Measurements from ENCODE around the gene PPM1H.

PPM1H gene

DNA sequence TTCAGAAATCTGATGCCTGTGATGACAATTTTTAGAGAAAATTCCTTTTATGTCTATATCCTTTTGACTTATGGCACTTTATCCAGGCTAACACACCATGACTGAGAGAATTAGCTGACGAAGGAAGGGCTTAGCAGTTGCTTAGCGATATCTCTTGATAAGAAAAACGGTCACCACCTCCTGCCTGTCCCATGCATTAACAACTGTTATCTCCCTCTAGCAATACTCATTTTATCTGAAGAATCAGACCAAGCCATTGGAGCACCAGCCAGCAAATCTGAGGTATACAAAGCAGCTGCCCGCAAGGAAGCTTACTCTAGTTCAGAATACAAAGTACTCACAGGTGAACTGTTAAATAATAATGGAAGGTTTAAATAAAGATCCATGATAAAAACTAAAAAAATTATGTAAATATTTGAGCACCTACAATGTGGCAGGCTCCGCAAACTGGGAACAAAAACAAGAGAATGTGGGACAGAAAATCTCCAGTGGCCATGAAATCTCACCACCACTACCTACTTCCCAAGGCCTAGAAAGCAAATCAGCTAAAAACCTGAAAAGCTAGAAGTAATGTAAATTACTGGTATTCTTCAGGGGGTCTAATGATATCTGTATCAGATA is 24.3 kb downstream of the PPM1H start:
- DNase-seq (ENCODE audit: low read depth), result no peak
- no peak overlapping the region for H3K4me3 ChIP-seq (ENCODE audit: control insufficient read depth, low read depth, low read length)
- TF ChIP-seq CTCF (conservative IDR thresholded peaks at IDR 0.05; ENCODE audit: control insufficient read depth, insufficient read depth, low read depth, low read length), result no peak

GRCh38 chr12:62909340-62909739 is 25.6 kb downstream of the PPM1H start:
- TF ChIP-seq CTCF (conservative IDR thresholded peaks at IDR 0.05; ENCODE audit: control insufficient read depth, insufficient read depth, low read depth, low read length), result no peak
- no peak overlapping the region for H3K4me3 ChIP-seq (ENCODE audit: control insufficient read depth, low read depth, low read length)
- DNase-seq (ENCODE audit: low read depth), result no peak

GRCh38 chr12:62908674-62909073 is 26.3 kb downstream of the PPM1H start:
- no peak for TF ChIP-seq CTCF (conservative IDR thresholded peaks at IDR 0.05; ENCODE audit: control insufficient read depth, insufficient read depth, low read depth, low read length)
- no peak for DNase-seq (ENCODE audit: low read depth)

GRCh38 chr12:62907561-62907960 is 27.4 kb downstream of the PPM1H start:
- no peak for TF ChIP-seq CTCF (conservative IDR thresholded peaks at IDR 0.05; ENCODE audit: control insufficient read depth, insufficient read depth, low read depth, low read length)
- no peak overlapping the region for H3K4me3 ChIP-seq (ENCODE audit: control insufficient read depth, low read depth, low read length)
- DNase-seq (ENCODE audit: low read depth), result no peak

More at GRCh38 chr12:62908674-62909073, 26.3 kb downstream of the PPM1H start:
- no peak overlapping the region for H3K4me3 ChIP-seq (ENCODE audit: control insufficient read depth, low read depth, low read length)

- no peak for TF ChIP-seq CTCF (conservative IDR thresholded peaks at IDR 0.05; ENCODE audit: control insufficient read depth, insufficient read depth, low read depth, low read length)
- no peak for DNase-seq (ENCODE audit: low read depth)
- no peak overlapping the region for H3K4me3 ChIP-seq (ENCODE audit: control insufficient read depth, low read depth, low read length)
Observed at GRCh38 chr12:62907078-62907477, 27.9 kb downstream of the PPM1H start.

DNA sequence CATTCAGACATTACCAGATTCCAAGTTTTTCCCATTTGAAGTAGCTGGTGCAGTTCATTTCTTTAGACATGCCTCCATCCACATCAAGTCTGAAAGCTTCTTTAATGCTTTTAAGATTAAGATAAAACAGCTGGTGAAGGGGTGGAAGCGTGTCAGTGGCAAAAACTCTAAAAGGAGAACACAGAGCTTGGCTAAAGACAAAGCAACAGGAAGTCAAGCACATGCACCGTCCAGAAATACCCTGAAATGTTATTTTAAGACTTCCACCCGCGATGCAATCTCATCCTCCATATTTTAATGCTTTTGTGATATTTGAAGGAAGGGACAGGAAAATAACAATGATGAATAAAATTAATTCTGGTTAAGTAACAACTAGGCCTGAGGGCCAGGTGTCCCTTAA is 31.8 kb downstream of the PPM1H start:
- no peak overlapping the region for H3K4me3 ChIP-seq (ENCODE audit: control insufficient read depth, low read depth, low read length)
- no peak for TF ChIP-seq CTCF (conservative IDR thresholded peaks at IDR 0.05; ENCODE audit: control insufficient read depth, insufficient read depth, low read depth, low read length)
- DNase-seq (ENCODE audit: low read depth), result no peak
